Endothelial cell of umbilical vein (primary cell): ENCODE measurements around the gene ABR. TPM values are rescaled to one million over a fixed set of nuclear protein-coding genes. Genes with fewer than 3 reads are reported as not detected.

ENCODE experiments used
- BruUV-seq: library from RNA; stranded (reverse); fragments of 400-500 nt; replicated peaks from 2 replicates; lab custom pipeline; 2021; lab: Mats Ljungman, UMichigan
- CTCF ChIA-PET: fragments of 300-600, 350-600 bp; sonication (Branson Sonifier 250); formaldehyde crosslinking; loops from one replicate; lab custom pipeline; 2021; ENCODE audit warnings: antibody characterized with exemption, inconsistent platforms; lab: Charles Lee
- POLR2A ChIA-PET: fragments of 300-600, 350-600 bp; sonication (Branson Sonifier 250); formaldehyde crosslinking; loops from one replicate; lab custom pipeline; 2021; ENCODE audit warnings: antibody characterized with exemption, inconsistent platforms; lab: Charles Lee
- DNase-seq: peaks from one replicate; pipeline ENCODE4 v3.0.0-alpha.2; 2011; ENCODE audit warnings: low read depth, low spot score
- FAIRE-seq: peaks from 2 replicates; lab custom pipeline; 2011; peaks lifted over from hg19 to GRCh38; lab: Jason Lieb, UNC
- H2AFZ ChIP-seq: 2 replicates; pipeline ENCODE4 v1.6.0; 2012; ENCODE audit warnings: low read depth, low read length, control low read depth, inconsistent platforms
- H3K27ac ChIP-seq: 2 replicates; pipeline ENCODE4 v1.5.1; 2011; ENCODE audit warnings: low read depth, mild to moderate bottlenecking, control low read depth, low read length, moderate library complexity; ENCODE audit not compliant: insufficient read depth
- H3K27me3 ChIP-seq, 2 experiments: 2 replicates each; pipeline versions ENCODE4 v1.6.0 to v1.6.1; 2011; ENCODE audit warnings: low read length in 2 of 2, mixed read lengths in 1 of 2; ENCODE audit not compliant: control insufficient read depth in 2 of 2, insufficient read depth in 2 of 2
- H3K36me3 ChIP-seq, 2 experiments: 2 replicates in 1 of 2; 3 replicates in 1 of 2; pipeline ENCODE4 v1.5.1; 2011; ENCODE audit warnings: low read length in 2 of 2, mild to moderate bottlenecking in 1 of 2, moderate library complexity in 1 of 2; ENCODE audit not compliant: control insufficient read depth in 2 of 2, insufficient read depth in 2 of 2; ENCODE audit errors: extremely low read depth in 1 of 2
- H3K4me1 ChIP-seq: 3 replicates; pipeline ENCODE4 v1.5.1; 2011; ENCODE audit warnings: mild to moderate bottlenecking, low read length; ENCODE audit not compliant: control insufficient read depth, insufficient read depth; ENCODE audit errors: extremely low read depth
- H3K4me2 ChIP-seq: 2 replicates; pipeline ENCODE4 v1.6.1; 2011; ENCODE audit warnings: low read length, control low read depth, mixed read lengths; ENCODE audit not compliant: insufficient read depth
- H3K4me3 ChIP-seq, 3 experiments: fragments of 200-600 bp in 1 of 3; sonication (generic), shearing (Covaris generic) in 1 of 3; replicated peaks in 1 of 3; 2 replicates each; pipeline ENCODE4 v1.5.1; 2011 to 2016; ENCODE audit warnings: control low read depth in 3 of 3, low read length in 3 of 3, mild to moderate bottlenecking in 2 of 3, inconsistent platforms in 1 of 3, low read depth in 1 of 3, moderate library complexity in 1 of 3; ENCODE audit not compliant: insufficient read depth in 1 of 3
- H3K79me2 ChIP-seq: 2 replicates; pipeline ENCODE4 v1.6.0; 2012; ENCODE audit warnings: low read length, inconsistent platforms; ENCODE audit not compliant: control insufficient read depth, insufficient read depth
- H3K9ac ChIP-seq: replicated peaks from 2 replicates; pipeline ENCODE3; 2011; ENCODE audit warnings: low read length, control low read depth; ENCODE audit not compliant: insufficient read depth; ENCODE audit errors: extremely low read depth
- H3K9me1 ChIP-seq: replicated peaks from 3 replicates; pipeline ENCODE4 v1.6.0; 2011; ENCODE audit warnings: mild to moderate bottlenecking, low read length; ENCODE audit not compliant: control insufficient read depth, insufficient read depth; ENCODE audit errors: extremely low read depth
- H3K9me3 ChIP-seq: replicated peaks from 2 replicates; pipeline ENCODE4 v1.5.1; 2012; ENCODE audit warnings: low read length, inconsistent platforms; ENCODE audit not compliant: control insufficient read depth, insufficient read depth
- H4K20me1 ChIP-seq: replicated peaks from 2 replicates; pipeline ENCODE3; 2011; ENCODE audit warnings: mild to moderate bottlenecking, low read length; ENCODE audit not compliant: control insufficient read depth, insufficient read depth; ENCODE audit errors: extremely low read depth
- EZH2 ChIP-seq: IDR thresholded peaks from 2 replicates; pipeline ENCODE4 v1.6.1; 2012; ENCODE audit warnings: borderline replicate concordance, low read depth, mild to moderate bottlenecking, moderate library complexity, low read length, inconsistent platforms; ENCODE audit not compliant: severe bottlenecking
- FOS ChIP-seq: IDR thresholded peaks from 2 replicates; pipeline ENCODE4 v1.6.1; 2011; ENCODE audit warnings: mild to moderate bottlenecking, low read length, moderate library complexity, borderline replicate concordance; ENCODE audit not compliant: insufficient read depth
- GATA2 ChIP-seq: IDR thresholded peaks from 2 replicates; pipeline ENCODE4 v1.7.0; 2011; ENCODE audit warnings: low read depth, mild to moderate bottlenecking, moderate library complexity, mixed read lengths, low read length; ENCODE audit not compliant: insufficient read length, insufficient read depth
- JUN ChIP-seq: IDR thresholded peaks from 2 replicates; pipeline ENCODE4 v1.6.1; 2011; ENCODE audit warnings: borderline replicate concordance, low read depth; ENCODE audit not compliant: insufficient read length, insufficient read depth
- MYC ChIP-seq: IDR thresholded peaks from one replicate; pipeline ENCODE4 v1.6.1; 2011; ENCODE audit warnings: mild to moderate bottlenecking, low read depth, low read length
- POLR2A ChIP-seq: IDR thresholded peaks from 2 replicates; pipeline ENCODE4 v1.6.1; 2012; ENCODE audit warnings: low read depth, mild to moderate bottlenecking, control low read depth, low read length
- POLR2AphosphoS5 ChIP-seq: IDR thresholded peaks from 2 replicates; pipeline ENCODE4 v1.6.1; 2012; ENCODE audit warnings: low read depth, mild to moderate bottlenecking, control low read depth, low read length, moderate library complexity; ENCODE audit not compliant: insufficient read depth
- dilution Hi-C: fragments of 300-500 bp; cut with MboI; formaldehyde crosslinking; loops from one replicate; pipeline ENCODE4 v1.15.0; 2019; ENCODE audit warnings: low sequenced_read_pairs; ENCODE audit not compliant: extremely low pct_ligation_motif_present
- intact Hi-C: fragments of 100-400 bp; cut with micrococcal nuclease; formaldehyde crosslinking; loops from one replicate; pipeline ENCODE4 v1.10.0; 2022
- polyA plus RNA-seq, 4 experiments: library from polyadenylated mRNA; depleted of rRNA in 3 of 4; stranded (reverse) in 3 of 4; unstranded in 1 of 4; fragments of >200 nt; gene quantifications; 2 replicates each; pipeline versions ENCODE4 v1.2.1 to v1.2.3, GENCODE V29; 2011 to 2012; ENCODE audit warnings: missing spikeins in 1 of 4
- total RNA-seq: library from RNA; stranded (reverse); gene quantifications from 2 replicates; pipeline ENCODE4 v1.2.3, GENCODE V29; 2021
- TF ChIP-seq, protein P1 (sequence below), 2 donors: IDR thresholded peaks; 1 replicate in 1 of 2; 2 replicates in 1 of 2; pipeline ENCODE4 v1.5.1; 2011; ENCODE audit warnings: low read length in 2 of 2, mild to moderate bottlenecking in 2 of 2, moderate library complexity in 2 of 2, control low read depth in 1 of 2, inconsistent platforms in 1 of 2, low read depth in 1 of 2; ENCODE audit not compliant: insufficient read depth in 1 of 2; ENCODE audit errors: extremely low read depth in 1 of 2
- TF ChIP-seq, protein P2 (sequence below): IDR thresholded peaks from 2 replicates; pipeline ENCODE4 v1.6.1; 2011; ENCODE audit not compliant: insufficient read depth, insufficient read length

ABR gene
- total and polyA plus RNA-seq, 2 donors (not counting 3 experiments of a cell fraction or from before 2014, with no cell fraction given), result 83.5 to 96.8 TPM

DNA sequence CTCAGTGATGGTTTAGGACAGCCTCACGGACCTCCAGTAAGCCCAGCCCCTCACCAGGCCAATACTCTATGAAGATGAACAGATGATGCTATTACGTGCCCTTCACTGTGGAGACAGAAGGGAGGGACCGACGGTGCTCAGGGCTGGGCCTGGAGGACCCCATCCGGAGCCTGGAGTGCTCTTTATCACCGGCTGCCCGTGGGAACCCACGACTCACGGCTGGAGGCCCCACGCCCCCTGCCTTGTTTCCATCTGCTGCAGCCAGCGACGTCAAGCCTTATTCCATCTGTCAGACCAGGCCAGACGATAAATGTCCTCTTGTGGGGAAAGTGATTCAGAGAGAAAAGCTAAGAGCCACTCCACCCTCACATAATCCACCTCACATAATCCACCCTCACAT lies 186.8 kb downstream of the ABR start:
- DNase-seq (no peak), FAIRE-seq (no peak)
- Histone ChIP-seq H4K20me1 (no peaks in the 10 kb centered on the region), H3K9me3 (no peaks in the 10 kb centered on the region), H3K9me1 (no peaks in the 10 kb centered on the region), H3K36me3 (no peaks in the 10 kb centered on the region), H2AFZ (no peak overlapping the region), H3K27me3 (no peaks in the 10 kb centered on the region), H3K4me1 (peaks cover 3% of the 10 kb centered on the region), H3K4me2 (no peak overlapping the region), H3K27ac (no peak overlapping the region), H3K79me2 (peaks cover 9% of the 10 kb centered on the region), H3K9ac (no peak overlapping the region), H3K4me3 (no peak overlapping the region)
- ChIA-PET CTCF (interaction anchor here (1.0 to 3.0 kb wide), 3 partner anchors 12 to 114 kb away, joined by 3 to 13 read pairs (median 11); no protein-coding TSS in a partner anchor), POLR2A (no interaction called here)
- TF ChIP-seq POLR2A (no peak), EZH2 (no peak), GATA2 (no peak), FOS (no peak), JUN (no peak), MYC (no peak), POLR2AphosphoS5 (no peak)
- TF ChIP-seq, protein P1, sequence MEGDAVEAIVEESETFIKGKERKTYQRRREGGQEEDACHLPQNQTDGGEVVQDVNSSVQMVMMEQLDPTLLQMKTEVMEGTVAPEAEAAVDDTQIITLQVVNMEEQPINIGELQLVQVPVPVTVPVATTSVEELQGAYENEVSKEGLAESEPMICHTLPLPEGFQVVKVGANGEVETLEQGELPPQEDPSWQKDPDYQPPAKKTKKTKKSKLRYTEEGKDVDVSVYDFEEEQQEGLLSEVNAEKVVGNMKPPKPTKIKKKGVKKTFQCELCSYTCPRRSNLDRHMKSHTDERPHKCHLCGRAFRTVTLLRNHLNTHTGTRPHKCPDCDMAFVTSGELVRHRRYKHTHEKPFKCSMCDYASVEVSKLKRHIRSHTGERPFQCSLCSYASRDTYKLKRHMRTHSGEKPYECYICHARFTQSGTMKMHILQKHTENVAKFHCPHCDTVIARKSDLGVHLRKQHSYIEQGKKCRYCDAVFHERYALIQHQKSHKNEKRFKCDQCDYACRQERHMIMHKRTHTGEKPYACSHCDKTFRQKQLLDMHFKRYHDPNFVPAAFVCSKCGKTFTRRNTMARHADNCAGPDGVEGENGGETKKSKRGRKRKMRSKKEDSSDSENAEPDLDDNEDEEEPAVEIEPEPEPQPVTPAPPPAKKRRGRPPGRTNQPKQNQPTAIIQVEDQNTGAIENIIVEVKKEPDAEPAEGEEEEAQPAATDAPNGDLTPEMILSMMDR (IDR thresholded peaks at IDR 0.05; ENCODE audit: extremely low read depth in 1 of 2, insufficient read depth in 1 of 2, low read depth in 1 of 2, low read length in 2 of 2), result no peak
- TF ChIP-seq, protein P2, sequence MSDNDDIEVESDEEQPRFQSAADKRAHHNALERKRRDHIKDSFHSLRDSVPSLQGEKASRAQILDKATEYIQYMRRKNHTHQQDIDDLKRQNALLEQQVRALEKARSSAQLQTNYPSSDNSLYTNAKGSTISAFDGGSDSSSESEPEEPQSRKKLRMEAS, result no peak
- intact Hi-C loops (no loop called here), dilution Hi-C loops (loop anchor here (25.0 kb wide), 1 partner anchor 206 kb away; the partner anchor contains the start of genes GLOD4 and MRM3)
- BruUV-seq, result no TSS peak
